HG03575 (cell line): ENCODE data around the gene RERE.

ENCODE experiments used
- ATAC-seq: cut with Tn5 transposase; IDR thresholded peaks from one replicate; pipeline ENCODE4 v1.9.1; 2021; ENCODE audit not compliant: unreplicated experiment, insufficient number of reproducible peaks, low FRiP score; ENCODE audit errors: extremely low read depth

Gene RERE

DNA sequence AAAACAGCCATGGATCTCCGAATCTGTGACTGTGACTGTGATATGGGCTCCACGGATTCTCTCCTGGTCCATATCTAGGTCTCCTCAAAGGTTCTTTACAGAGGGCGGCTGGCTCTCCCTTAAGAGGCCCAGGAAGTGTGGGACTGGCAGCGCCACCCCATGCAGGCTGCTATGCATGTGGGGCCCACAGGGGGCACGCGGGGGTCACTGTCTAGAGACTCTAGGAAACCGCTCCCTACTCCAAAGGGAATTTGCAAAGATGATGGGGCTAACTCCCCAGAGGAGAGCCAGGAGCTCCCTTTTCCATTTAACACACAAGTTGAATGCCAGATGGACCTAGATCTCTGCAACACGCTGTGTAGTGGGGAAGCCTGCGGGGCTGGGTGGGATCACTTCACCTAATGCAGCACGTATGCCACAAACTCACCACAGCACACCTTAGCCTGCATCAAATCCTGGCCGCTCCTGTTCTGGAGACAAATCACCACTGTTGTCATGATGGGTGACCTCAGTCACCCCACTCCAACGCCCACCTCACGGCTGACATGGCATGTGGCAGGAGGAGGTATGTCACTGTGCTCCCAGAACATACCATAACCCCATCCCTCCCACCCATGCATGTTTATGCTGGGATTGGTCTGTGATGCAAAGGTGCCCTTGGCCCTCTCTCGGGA, 437.8 kb downstream of the RERE start:
- ATAC-seq, result no peak

DNA sequence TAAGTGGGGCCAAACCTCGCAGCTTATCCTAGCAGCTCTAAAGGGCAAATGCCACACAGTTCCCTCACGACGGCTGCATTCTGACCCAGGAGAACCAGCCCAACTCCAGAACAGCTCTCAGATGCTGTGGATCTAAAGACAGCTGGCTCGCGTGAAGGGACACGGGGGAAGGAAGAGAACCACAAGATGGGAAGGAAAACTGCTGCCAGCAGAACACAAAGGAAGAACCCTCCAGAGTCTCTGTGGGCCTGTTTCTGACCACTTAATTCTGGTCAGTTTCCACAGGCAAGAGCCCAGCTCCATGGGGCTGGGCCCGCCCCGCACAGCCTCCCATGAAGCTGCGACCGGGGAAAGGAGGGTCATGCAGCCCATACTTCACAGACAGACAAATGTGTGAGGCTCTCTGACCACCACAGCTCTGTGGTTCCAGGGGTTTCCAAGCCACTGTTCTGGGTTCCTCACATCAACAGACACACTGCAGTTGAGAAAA, 438.4 kb downstream of the RERE start:
- ATAC-seq, result no peak

DNA sequence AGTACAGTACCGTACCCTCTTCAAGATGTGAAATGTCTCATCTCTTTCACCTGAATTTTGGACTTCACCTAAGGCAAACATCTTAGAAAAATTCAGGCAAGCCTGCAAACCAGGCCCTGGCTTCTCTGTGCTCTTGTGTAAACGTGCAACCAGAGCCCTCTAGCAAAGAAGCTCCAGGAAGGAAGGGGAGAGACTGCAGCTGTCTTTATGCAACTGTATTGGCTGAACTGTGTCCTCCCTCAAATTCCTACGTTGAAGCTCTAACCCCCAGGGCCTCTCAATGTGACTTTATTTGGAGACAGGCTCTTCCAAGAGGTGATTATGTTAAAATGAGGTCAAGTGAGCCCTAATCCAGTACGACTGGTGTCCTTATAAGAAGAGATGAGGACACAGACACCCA, 439.3 kb downstream of the RERE start:
- ATAC-seq, result no peak

DNA sequence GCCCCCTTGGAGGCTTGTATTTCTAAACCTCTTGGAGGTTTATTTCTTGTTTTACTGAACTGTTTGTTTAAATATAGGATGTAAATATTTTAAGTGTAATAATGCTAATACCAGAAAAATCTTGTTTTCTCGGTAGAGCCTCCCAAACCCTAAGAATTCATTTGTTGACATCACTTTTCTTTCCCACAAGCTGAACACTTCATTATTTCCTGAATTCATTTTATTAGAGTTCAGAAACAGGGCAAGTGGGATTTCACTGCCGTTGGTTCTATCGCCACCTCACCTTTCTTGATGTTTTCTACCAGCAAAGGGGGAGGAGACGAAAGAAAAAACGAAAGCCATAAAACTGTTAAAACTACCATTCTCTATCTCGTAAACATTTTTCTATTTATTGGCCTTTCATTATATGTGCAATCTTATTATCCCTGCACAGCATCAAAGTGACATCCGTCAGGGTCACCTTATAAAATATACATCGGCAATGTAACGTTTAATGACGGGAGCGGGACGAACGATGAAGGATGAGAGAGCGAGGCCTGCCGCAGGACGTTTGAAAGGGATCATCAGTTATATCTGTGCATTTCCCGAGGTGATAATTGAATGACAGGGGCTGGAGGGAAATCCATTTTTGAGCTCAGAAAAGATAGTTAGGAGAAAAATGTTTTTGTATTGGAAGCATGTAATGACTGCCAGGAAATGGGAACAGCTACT, 440.0 kb downstream of the RERE start:
- no peak for ATAC-seq

DNA sequence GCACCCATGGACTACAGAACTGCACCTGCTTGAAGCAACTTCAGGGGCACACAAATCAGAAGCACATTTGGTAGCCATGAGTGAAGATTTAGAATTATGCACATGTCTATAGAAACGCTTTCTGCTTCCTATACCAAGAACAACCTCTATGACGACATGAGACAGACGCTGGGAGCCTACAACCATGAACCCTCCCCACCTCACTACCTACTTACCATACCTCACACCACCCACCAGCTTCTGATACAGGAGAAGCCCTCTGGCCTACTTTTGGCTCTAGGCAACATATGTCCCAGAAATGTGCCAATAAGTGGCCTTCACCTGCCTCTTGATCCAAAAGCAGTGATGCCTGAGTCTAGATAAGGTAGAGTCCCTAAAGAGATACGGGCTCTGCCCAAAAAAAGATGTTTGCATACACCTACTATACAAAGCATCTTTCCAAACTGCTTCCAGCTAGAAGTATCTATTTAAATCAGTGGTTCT, 441.0 kb downstream of the RERE start:
- no peak for ATAC-seq

DNA sequence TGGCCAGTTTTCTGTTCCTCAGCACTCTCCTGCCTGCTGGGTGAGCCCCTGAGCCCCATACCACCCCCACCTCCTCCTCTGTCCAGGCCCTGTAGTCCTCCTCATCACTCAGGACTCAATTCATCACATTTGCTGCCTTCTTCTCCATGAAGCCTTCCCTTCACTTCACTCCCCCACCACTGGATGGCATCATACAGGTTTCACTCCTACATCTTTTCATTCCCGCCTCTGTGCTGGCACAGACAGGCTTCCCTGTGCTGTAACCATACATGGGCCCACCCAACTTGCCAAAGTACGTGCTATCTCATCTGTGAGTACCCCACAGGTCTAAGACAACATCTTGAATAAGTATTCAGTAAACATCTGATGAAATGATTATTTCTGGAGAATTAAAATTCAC, 442.6 kb downstream of the RERE start:
- ATAC-seq, result no peak

DNA sequence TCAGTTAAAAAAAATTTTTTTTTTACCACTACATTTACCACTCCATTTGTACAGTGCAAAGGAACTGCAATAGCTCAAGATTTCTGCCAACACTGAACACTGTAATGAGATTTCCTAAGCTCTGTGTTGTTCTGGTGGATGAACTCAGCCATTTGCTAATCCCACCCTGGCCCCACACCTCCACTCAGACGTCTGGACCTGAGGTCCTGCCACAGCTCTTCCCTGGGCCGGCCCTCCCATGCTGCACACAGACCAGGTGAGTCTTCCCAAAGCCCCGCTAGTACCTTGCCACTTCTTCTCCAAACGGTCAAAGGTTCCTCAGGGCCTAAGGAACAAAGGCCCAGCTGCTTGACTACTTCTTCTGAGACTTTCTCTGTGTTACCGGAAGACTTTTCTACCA, 443.1 kb downstream of the RERE start:
- no peak for ATAC-seq

DNA sequence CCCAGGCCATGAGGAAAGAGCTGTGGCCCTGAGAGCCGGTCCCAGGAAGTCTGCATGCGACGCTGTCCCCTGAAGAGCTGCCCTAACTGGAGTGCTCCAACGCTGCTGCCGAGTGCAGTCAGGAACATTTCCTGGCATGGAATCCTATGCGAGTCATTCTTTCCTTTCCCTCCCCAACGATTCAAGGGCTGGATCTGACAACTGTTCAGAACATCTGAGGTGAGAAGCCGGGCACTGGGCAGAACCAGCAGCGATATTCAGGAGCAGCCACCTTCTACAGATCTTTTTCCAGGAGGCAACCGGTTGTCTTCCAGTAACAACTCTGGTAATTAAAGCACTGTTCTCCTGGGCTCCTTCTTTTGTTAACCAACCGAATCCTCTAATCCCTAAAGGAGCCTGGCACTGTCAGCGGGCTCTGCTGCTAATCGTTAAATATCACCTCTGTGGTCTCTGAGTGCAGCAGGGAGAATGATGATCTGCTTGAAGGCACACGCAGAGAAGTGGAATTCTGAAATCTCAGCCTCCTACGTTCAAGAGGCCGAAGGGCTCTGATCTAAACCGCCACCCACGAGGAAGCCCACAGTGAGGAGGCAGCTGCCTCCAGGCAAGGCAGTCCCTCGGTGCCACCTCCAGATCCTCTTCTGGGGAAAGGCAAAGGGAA, 443.7 kb downstream of the RERE start:
- ATAC-seq, result no peak

DNA sequence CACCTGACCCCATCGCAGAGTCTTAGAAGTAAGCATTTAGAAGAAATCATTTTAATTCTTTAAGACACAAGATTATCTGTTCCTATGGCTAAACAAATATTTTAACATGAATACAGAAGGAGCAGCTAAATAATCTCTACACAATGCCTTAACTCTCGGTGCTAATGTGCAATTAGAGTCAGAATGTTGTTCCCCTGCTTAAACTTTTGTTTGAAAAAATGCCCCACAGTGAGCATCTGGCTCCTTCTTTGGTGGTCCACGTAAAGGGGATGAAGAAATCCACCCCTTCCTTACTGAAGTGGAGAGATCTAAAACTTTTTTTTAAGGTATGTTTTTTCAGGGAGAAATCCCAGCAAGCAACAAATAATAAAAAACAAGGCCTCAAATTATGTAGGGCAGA, 444.3 kb downstream of the RERE start:
- no peak for ATAC-seq

DNA sequence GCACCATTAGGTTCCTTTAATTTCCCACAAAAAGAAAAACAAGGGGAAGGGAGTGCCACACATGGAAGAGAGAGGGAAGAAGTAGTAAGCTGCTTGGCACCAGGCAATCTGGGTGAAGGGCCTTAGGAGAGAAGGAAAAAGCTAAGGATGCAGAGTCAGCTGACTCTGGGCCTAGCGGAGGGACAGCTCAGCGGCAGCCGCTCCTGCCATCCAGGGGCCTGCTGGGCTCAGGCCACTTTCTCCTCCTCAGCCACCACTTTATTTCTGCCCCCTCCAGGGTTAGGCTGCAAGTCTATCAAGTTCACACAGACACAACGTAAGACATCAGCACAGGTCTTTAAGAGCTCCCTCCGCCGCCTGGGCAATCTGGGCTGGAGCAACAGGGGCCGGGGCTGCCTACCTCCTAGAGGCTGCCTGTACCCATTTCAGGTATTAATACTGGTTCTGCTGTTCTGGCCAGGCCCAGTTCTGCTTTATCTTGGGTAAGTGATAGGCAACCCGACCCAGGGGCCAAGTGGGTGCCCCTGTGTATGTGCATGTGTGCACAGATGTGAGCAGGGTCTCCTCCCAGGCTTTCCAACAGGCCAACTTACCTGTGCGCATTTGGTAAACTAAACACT, 446.0 kb downstream of the RERE start:
- no peak for ATAC-seq

DNA sequence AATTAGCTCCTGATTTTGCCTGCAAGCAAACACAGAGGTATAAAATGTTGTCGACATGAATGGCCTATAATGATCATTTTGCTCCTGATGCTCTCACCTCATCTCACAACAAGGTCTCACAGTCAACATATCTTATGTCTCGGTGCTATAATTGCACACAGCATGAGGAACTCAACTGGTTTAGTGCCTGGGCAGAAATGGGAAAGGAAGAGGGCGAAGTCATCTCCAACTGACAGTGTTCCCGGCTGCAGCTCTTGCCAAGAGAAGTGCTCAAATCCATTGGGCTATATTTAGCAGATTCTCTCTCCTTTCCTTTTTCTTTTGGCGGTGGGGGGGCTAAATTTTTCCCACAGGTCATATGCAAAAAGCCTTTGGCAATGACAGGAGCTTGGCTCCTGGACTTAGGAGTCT, 446.5 kb downstream of the RERE start:
- no peak for ATAC-seq

DNA sequence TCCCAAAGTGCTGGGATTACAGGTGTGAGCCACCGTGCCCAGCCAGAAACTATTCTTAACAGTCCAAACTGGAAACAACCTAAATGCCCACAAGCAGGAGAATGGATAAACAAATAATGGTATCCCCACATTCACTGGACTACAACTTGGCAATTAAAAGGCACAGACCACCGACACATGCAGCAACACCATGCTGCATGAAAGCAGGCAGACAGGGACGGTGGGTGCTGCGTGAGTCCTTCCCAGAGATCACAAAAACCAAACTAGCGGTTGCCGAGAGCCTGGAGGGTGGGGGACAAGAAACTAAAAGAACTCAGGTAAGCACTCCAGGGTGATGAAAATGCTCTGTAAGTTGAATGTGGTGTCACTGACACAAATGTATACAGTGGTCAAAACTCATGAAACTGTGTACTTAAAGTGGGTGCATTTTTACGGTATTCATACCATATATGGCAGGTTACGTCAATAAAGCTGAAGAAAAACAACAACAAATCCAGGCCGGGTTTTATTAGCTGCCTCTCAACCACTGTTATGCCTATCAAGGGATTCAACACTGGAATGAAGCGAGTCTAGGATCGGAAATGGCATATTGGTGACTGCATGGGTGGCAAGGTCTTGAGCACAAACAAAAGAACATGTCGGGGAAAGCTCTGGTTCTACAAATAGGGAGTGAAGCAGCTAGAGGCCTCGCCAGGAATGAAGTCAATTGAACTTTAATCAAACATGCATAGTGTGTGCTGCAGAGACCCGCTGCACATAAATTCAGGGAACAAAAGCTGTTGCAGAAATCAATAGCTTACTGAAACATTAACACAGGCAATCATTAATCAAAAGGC, 447.2 kb downstream of the RERE start:
- no peak for ATAC-seq

DNA sequence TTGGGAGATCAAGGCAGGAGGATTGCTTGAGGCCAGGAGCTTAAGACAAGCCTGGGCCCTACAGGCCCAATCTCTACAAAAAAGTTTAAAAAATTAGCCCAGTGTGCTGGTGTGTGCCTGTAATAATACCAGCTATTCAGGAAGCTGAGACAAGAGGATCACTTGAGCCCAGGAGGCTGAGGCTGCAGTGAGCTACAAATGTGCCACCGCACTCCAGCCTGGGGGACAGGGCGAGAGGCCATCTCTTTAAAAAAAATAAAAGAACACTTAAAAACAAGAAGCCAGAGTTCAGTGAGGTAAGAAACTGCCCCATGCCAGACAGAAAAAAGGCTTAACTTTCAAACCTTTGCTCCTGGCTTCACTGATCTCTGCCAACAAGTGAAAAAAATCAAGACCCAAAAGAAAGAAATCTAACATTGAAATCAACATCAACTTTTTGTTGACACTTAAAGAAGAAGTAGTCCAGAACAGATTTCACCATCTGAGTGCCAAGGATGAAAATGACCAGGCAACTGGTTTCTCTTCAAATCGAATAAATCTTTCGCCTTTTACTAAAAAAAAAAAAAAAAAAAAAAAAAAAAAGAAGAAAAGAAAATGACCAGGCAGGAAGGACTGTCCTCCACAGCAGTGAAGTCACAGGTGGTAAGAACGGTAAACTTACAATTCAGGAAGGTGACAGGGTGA, 448.3 kb downstream of the RERE start:
- ATAC-seq, result no peak

DNA sequence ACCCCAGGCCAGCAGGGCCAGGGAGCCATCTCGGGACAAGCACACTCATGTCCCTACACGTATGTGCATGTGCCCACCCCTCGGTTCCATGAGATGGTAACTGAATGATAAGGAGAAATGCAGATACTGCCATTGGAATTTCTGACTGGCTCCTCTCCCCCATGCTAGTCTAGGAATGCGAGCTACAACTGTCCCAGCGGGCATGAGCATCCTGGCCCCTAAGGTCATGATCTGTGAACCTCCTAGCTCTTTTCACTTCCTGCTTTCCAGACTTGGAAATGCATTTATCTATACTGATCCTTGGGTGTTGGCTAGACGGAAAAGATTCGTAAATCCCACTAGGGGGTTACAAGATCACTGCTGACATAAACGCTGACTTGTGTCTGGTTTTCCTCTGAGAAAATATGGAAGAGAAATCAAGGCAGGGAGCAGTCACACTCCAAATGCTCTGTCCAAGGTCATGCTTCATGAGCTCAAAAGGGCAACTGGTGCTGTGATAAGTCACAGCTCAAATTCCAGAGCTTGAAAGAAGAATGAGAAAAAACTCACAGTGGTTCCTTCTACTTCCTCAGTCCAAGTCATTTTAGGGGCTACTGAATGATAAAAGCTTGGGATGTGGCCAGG, 449.8 kb downstream of the RERE start:
- ATAC-seq, result no peak

DNA sequence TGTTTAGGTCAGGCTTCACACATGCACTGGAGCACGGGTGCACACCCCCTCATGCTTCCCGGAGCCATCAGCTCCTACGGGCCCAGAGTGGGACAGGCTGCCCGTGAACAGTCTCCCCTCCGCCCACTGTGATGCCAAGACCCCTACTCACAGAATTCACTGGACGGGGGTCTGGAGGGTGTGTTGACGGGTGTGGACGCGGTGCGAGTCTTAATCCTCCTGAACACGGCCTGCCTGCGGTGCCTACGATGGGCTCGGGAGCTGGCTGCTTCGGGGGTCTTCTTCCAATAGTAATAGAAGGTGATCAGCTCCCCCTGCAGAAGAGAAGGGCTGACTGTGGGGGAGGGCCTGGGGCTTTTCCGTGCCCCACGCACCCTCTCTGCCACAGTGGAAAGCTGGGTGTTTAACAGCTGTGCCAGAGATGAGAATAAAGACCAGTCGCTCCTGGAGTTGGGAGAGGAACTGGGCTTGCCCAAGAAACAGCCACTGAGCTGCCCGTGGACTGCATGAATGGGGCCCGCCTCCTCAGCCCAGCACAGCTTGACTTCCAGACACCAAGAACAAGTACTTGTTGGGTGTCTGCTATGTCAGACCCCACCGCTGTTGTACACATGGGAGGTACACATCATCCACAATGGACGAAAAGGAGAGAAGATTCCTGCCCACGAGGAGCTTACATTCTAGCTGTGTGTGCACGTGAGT, 451.6 kb downstream of the RERE start:
- ATAC-seq, result no peak

DNA sequence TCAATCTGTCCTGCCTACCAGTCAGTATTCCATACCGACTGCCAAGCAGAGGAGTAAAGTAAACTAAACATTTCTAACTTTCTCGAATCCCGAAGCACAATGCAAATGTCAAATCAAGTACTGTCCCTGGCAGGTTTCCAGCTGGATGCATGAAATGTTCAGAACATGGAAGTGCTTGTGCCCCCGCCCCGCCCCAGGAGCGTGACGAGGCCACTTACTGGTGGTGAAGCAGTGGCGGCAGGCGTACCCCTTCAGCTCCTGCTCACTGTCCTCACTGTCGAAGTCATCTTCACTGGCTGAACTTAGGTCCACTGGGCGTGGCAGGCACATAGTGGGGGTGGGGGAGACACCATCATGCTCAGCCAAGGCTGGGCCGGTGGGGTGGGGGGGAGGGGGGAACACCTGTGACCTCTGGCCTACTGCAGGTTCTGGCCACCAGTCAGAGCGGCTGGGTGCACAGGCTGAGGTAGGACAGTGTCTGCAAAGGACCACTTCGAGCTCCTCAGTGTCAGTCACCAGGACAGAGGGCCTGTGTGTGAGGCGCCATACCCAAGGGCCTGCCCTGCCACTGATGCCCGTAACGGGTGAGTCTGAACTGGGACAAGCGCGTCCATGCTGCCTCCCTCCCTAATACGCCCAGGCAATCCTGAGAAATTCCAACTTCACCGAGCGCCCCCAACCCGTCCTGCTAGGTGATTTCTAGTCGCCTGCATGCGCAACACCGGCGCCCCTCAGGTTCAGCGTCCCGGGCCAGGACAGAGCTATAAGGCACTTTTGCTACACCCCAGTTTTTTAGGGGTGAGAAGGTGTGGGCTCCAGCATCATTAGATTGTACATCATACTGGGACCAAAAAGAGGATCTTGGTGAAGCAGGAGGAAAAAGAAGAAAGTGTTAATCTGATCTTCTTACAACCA, 452.7 kb downstream of the RERE start:
- no peak for ATAC-seq
